ENCODE data around the gene CRIP3.
"Not testable (repeated sequence)": the region's sequence is repeated elsewhere in the genome, so short reads cannot be mapped to it uniquely, and the experiment has no call there.

The CRIP3 gene

GRCh38 chr6:43308101-43308989 lies at the start of gene CRIP3:
CRIP3 (minus strand) TSS chr6:43308826; CDS start chr6:43308792, 34 bp downstream.
- DNase-seq: peak; percentile 51

- DNase-seq: peak; percentile 14
These were observed 47.4 kb upstream of the CRIP3 start for GRCh38 chr6:43355862-43356590.

- DNase-seq: not testable (repeated sequence)
These were observed 43.3 kb upstream of the CRIP3 start for GRCh38 chr6:43351951-43352350.

- no peak for DNase-seq
These were observed 38.8 kb upstream of the CRIP3 start for GRCh38 chr6:43347444-43347843.

GRCh38 chr6:43347021-43347420 lies 38.4 kb upstream of the CRIP3 start:
- no peak for DNase-seq

GRCh38 chr6:43346243-43346642 lies 37.6 kb upstream of the CRIP3 start:
- not testable (repeated sequence) for DNase-seq

GRCh38 chr6:43339168-43339567 lies 30.5 kb upstream of the CRIP3 start:
- no peak for DNase-seq

GRCh38 chr6:43338243-43338642 lies 29.6 kb upstream of the CRIP3 start:
- no peak for DNase-seq

- DNase-seq: no peak
These were observed 27.8 kb upstream of the CRIP3 start for GRCh38 chr6:43336382-43336781.

GRCh38 chr6:43335469-43335868 lies 26.8 kb upstream of the CRIP3 start:
- no peak for DNase-seq

- DNase-seq: peak; percentile 82
These were observed 26.0 kb upstream of the CRIP3 start for GRCh38 chr6:43334466-43335095.

GRCh38 chr6:43331891-43332290 lies 23.3 kb upstream of the CRIP3 start:
- DNase-seq: no peak

- no peak for DNase-seq
These were observed 22.8 kb upstream of the CRIP3 start for GRCh38 chr6:43331470-43331869.

GRCh38 chr6:43328528-43328927 lies 19.9 kb upstream of the CRIP3 start:
- no peak for DNase-seq

GRCh38 chr6:43325876-43326275 lies 17.2 kb upstream of the CRIP3 start:
- no peak for DNase-seq

- DNase-seq: no peak
These were observed 9.4 kb upstream of the CRIP3 start for GRCh38 chr6:43318011-43318410.

GRCh38 chr6:43313813-43314212 lies 5.2 kb upstream of the CRIP3 start:
- DNase-seq: no peak

GRCh38 chr6:43311666-43312065 lies 3.0 kb upstream of the CRIP3 start:
- no peak for DNase-seq

- DNase-seq: no peak
These were observed 2.0 kb upstream of the CRIP3 start for GRCh38 chr6:43310624-43311023.

GRCh38 chr6:43310134-43310533 lies 1.5 kb upstream of the CRIP3 start:
- no peak for DNase-seq

GRCh38 chr6:43308990-43309477 lies 408 bp upstream of the CRIP3 start:
- DNase-seq: no peak

- DNase-seq: no peak
These were observed 1.1 kb downstream of the CRIP3 start for GRCh38 chr6:43307451-43308100.

GRCh38 chr6:43306086-43306485 lies 2.5 kb downstream of the CRIP3 start:
- no peak for DNase-seq

Measured in NCI-H82 (cell line).